Measurements from ENCODE around the gene DDO.

DNA sequence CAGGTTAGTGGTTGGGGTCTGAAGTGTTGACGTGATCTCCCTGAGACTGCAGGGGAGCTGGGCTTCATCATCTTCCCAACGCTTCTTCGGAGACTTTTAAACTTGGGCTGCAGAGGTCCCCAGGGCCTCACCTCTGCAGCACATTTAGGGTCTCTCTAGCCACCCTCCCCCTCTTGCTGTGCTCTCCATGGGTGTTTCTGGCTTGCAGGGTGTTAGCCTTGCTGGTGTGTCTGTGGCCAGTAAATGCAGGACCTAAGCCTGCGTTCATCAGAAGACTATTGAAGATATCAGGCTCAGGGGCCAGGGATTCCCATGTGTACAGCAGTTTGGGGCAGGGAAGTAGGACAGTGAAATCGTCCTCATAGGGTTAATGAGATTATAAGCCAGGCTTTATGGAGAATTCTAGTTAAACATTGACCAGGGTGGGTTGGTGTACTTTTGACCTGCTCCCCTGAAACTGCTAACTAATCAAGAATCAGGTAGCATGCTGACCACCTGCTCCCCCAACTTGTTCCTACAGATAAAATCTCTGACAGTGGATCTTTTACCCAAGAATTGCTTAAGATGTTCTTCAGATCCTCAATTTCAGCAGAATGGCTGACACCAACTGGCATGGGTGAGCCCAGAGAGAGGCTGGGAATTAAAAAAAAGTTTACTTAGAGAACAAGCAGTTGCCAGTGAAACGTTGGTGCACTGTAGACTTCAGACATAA, 3.8 kb upstream of the DDO start:
- TF ChIP-seq, protein P1, sequence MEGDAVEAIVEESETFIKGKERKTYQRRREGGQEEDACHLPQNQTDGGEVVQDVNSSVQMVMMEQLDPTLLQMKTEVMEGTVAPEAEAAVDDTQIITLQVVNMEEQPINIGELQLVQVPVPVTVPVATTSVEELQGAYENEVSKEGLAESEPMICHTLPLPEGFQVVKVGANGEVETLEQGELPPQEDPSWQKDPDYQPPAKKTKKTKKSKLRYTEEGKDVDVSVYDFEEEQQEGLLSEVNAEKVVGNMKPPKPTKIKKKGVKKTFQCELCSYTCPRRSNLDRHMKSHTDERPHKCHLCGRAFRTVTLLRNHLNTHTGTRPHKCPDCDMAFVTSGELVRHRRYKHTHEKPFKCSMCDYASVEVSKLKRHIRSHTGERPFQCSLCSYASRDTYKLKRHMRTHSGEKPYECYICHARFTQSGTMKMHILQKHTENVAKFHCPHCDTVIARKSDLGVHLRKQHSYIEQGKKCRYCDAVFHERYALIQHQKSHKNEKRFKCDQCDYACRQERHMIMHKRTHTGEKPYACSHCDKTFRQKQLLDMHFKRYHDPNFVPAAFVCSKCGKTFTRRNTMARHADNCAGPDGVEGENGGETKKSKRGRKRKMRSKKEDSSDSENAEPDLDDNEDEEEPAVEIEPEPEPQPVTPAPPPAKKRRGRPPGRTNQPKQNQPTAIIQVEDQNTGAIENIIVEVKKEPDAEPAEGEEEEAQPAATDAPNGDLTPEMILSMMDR (conservative IDR thresholded peaks at IDR 0.05 in 1 of 2, IDR thresholded peaks at IDR 0.05 in 1 of 2; ENCODE audit: extremely low read depth in 1 of 2, insufficient read depth in 1 of 2, low read depth in 1 of 2, low read length in 2 of 2) = no peak
- no peak for TF ChIP-seq EZH2 (IDR thresholded peaks at IDR 0.05; ENCODE audit: borderline replicate concordance, low read length)

All from mammary epithelial cell (primary cell).